GM18907 (cell line): Measurements from ENCODE around the gene FAM111A.

ENCODE experiments used
- ATAC-seq: cut with Tn5 transposase; IDR thresholded peaks from one replicate; pipeline ENCODE4 v1.9.1; 2021; ENCODE audit warnings: mild to moderate bottlenecking, moderate library complexity; ENCODE audit not compliant: unreplicated experiment

Gene FAM111A

GRCh38 chr11:59197991-59198390, 55.3 kb downstream of the FAM111A start:
- ATAC-seq, result no peak

DNA sequence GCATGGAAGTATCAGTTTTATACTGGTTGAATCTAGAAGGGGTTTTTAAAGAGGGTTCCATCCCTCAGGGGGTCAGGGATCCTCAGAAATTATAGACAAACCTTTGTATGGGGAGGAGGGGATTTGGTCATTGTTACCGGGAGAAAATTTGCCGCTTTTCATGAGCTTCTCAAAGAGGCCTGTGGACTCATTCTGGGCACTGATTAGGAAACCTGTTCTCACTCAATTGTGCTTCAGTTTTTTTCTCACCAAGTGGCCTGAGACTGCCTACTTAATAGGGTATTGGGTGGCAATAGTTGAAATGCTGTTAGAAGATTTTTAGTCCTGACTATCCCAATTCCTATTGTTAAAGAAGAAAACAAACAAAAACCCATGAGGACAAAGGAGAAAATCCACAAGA, 56.1 kb downstream of the FAM111A start:
- ATAC-seq, result no peak

DNA sequence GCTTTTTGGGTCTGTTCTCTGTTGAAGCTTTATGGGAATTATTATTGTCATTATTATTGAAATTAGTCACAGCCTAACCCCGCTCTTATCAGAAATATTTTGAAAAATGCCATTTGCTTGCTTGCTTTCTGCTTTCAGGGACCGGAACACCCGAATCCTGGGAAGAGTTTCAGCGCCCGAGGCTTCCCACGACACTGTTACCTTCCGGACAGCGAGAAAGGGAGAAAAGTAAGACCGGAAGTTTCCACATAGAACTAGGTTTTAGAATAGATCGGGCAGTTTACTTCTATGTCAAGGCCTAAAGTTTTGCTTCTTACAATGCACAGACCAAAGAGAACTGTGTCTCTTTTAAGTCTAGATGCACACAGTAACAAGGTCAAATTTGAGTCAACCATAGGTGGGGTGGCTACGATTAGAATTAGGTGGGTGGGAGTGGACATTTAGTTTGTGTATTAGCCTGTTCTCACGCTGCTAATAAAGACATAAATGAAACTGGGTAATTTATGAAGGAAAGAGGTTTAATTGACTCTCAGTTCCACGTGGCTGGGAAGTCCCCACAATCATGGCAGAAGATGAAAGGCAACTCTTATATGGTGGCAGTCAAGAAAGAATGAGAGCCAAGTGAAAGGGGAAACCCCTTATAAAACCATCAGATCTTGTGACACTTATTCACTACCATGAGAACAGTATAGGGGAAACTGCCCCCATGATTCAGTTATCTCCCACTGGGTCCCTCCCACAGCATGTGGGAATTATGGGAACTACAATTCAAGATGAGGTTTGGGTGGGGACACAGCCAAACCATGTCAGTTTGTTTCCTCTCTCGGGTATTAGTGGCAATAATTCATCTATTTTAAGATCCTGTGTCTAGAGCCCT, 57.1 kb downstream of the FAM111A start:
- ATAC-seq, result peak; percentile 52

- ATAC-seq, result peak; percentile 57
Observed at GRCh38 chr11:59200423-59200746, 57.7 kb downstream of the FAM111A start.

- no peak for ATAC-seq
Observed at GRCh38 chr11:59201353-59201752, 58.7 kb downstream of the FAM111A start.
